ENCODE measurements around the gene DMWD. TPM values are rescaled to one million over a fixed set of nuclear protein-coding genes. Genes with fewer than 3 reads are reported as not detected.

DMWD gene
- total and polyA plus RNA-seq, 2 of the 13 experiments (the other 11 are each of a cell fraction or from before 2014, with no cell fraction given): 10.3 to 14.9 TPM

GRCh38 chr19:45739498-45740439 lies 52.9 kb downstream of the DMWD start (continued):
- TF ChIP-seq KIAA2018 (CRISPR knock-in tag; IDR thresholded peaks at IDR 0.05; ENCODE audit: borderline replicate concordance) (no peak), ZNF768 (CRISPR knock-in tag; IDR thresholded peaks at IDR 0.05) (peak; percentile 78; the same call in 1 of the 2 replicates), JDP2 (CRISPR knock-in tag; IDR thresholded peaks at IDR 0.05; ENCODE audit: borderline replicate concordance) (no peak), NFYC (CRISPR knock-in tag; IDR thresholded peaks at IDR 0.05) (peak; percentile 78), ZMYM4 (CRISPR knock-in tag; IDR thresholded peaks at IDR 0.05) (no peak), CEBPG (CRISPR knock-in tag; IDR thresholded peaks at IDR 0.05) (peak; percentile 23; the same call in 1 of the 2 replicates), HNF4G (IDR thresholded peaks at IDR 0.05; ENCODE audit: borderline replicate concordance, low read depth, low read length) (no peak), HNF4G (CRISPR knock-in tag; IDR thresholded peaks at IDR 0.05; ENCODE audit: borderline replicate concordance, low read depth) (no peak), ZNF891 (CRISPR knock-in tag; IDR thresholded peaks at IDR 0.05) (no peak), GZF1 (CRISPR knock-in tag; IDR thresholded peaks at IDR 0.05) (no peak), E2F2 (CRISPR knock-in tag; IDR thresholded peaks at IDR 0.05; ENCODE audit: borderline replicate concordance) (no peak), STAT5B (CRISPR knock-in tag; IDR thresholded peaks at IDR 0.05) (no peak)
